CD1c-positive myeloid dendritic cell (primary cell): ENCODE data around the gene FRMD7.
A peak's percentile ranks its signal among the peaks of the same experiment; 100 is the strongest.
"Not testable (repeated sequence)": the region's sequence is repeated elsewhere in the genome, so short reads cannot be mapped to it uniquely, and the experiment has no call there.

ENCODE experiments used
- DNase-seq: peaks from one replicate; pipeline ENCODE4 v3.0.0-alpha.2; 2016; ENCODE audit errors: extremely low spot score

FRMD7 gene

GRCh38 chrX:132093239-132093860 lies 34.5 kb downstream of the FRMD7 start:
- DNase-seq: no peak

GRCh38 chrX:132092439-132093065 lies 35.3 kb downstream of the FRMD7 start:
- DNase-seq: peak; percentile 57

- DNase-seq: peak; percentile 1
Measured at GRCh38 chrX:132090403-132091159, 37.2 kb downstream of the FRMD7 start.

- DNase-seq: peak; percentile 35
Measured at GRCh38 chrX:132088864-132089263, 39.0 kb downstream of the FRMD7 start.

GRCh38 chrX:132086672-132087071 lies 41.1 kb downstream of the FRMD7 start:
- no peak for DNase-seq

GRCh38 chrX:132085786-132086185 lies 42.0 kb downstream of the FRMD7 start:
- DNase-seq: no peak

GRCh38 chrX:132077912-132078311 lies 49.9 kb downstream of the FRMD7 start:
- DNase-seq: no peak

- DNase-seq: no peak
Measured at GRCh38 chrX:132077414-132077813, 50.4 kb downstream of the FRMD7 start.

GRCh38 chrX:132071254-132071653 lies 56.6 kb downstream of the FRMD7 start:
- DNase-seq: peak; percentile 7

GRCh38 chrX:132068405-132068804 lies 59.4 kb downstream of the FRMD7 start:
- no peak for DNase-seq

GRCh38 chrX:132063862-132064261 lies 64.0 kb downstream of the FRMD7 start:
- DNase-seq: no peak

GRCh38 chrX:132063334-132063733 lies 64.5 kb downstream of the FRMD7 start:
- no peak for DNase-seq

- no peak for DNase-seq
Measured at GRCh38 chrX:132059973-132060540, 67.8 kb downstream of the FRMD7 start.

GRCh38 chrX:132058975-132059374 lies 68.8 kb downstream of the FRMD7 start:
- DNase-seq: no peak

GRCh38 chrX:132058050-132058449 lies 69.8 kb downstream of the FRMD7 start:
- no peak for DNase-seq

GRCh38 chrX:132051778-132052177 lies 76.0 kb downstream of the FRMD7 start:
- not testable (repeated sequence) for DNase-seq

- DNase-seq: no peak
Measured at GRCh38 chrX:132046533-132046932, 81.3 kb downstream of the FRMD7 start.

- DNase-seq: no peak
Measured at GRCh38 chrX:132045456-132045855, 82.4 kb downstream of the FRMD7 start.

GRCh38 chrX:132044953-132045352 lies 82.9 kb downstream of the FRMD7 start:
- no peak for DNase-seq

GRCh38 chrX:132043977-132044376 lies 83.8 kb downstream of the FRMD7 start:
- DNase-seq: no peak

GRCh38 chrX:132041015-132041414 lies 86.8 kb downstream of the FRMD7 start:
- no peak for DNase-seq

- DNase-seq: no peak
Measured at GRCh38 chrX:132040066-132040465, 87.8 kb downstream of the FRMD7 start.
